Upper lobe of right lung (tissue), 1 donor: ENCODE measurements around the gene MOGAT2. TPM values are rescaled to one million over a fixed set of nuclear protein-coding genes. Genes with fewer than 3 reads are reported as not detected.

Experiments used
- ATAC-seq: fragments of 200-7000 bp; cut with Tn5 transposase; one replicate; pipeline ENCODE4 v1.9.1; 2020; ENCODE audit warnings: mild to moderate bottlenecking, moderate library complexity
- DNase-seq: peaks from one replicate; pipeline ENCODE4 v3.0.0-alpha.2; 2020
- H3K27ac ChIP-seq: fragments of 200-600 bp; one replicate; pipeline ENCODE4 v1.8.0; 2022
- H3K27me3 ChIP-seq: fragments of 200-600 bp; one replicate; pipeline ENCODE4 v1.8.0; 2022; ENCODE audit warnings: mild to moderate bottlenecking
- H3K36me3 ChIP-seq: fragments of 200-600 bp; one replicate; pipeline ENCODE4 v1.8.0; 2022
- H3K4me1 ChIP-seq: fragments of 200-600 bp; one replicate; pipeline ENCODE4 v1.8.0; 2022
- H3K4me3 ChIP-seq: fragments of 200-600 bp; one replicate; pipeline ENCODE4 v1.8.0; 2022; ENCODE audit warnings: mild to moderate bottlenecking
- H3K9me3 ChIP-seq: fragments of 200-600 bp; one replicate; pipeline ENCODE4 v1.8.0; 2022
- CTCF ChIP-seq: fragments of 200-600 bp; IDR thresholded peaks from one replicate; pipeline ENCODE4 v1.8.0; 2022; ENCODE audit warnings: antibody characterized with exemption
- intact Hi-C: fragments of 100-400 bp; cut with DNase I; formaldehyde crosslinking; loops from one replicate; pipeline ENCODE4 v1.11.0; 2022
- total RNA-seq: library from RNA; stranded (reverse); fragmentation: NEBNext Ultra II Directional; extraction: Animal tissue kit (Norgen Biotek cat#: 25700); gene quantifications from one replicate; pipeline ENCODE4 v1.2.1, GENCODE V29; 2021
- donor health status: DM: no; HTN: yes; CAD: no; lungs with severe emphysema.

The MOGAT2 gene
- total RNA-seq, 1 donor from 2014 or later = not detected

GRCh38 chr11:75781831-75782230, 64.2 kb downstream of the MOGAT2 start:
- Histone ChIP-seq H3K27ac (no peak overlapping the region), H3K4me1 (no peaks in the 10 kb centered on the region), H3K27me3 (no peaks in the 10 kb centered on the region), H3K9me3 (no peaks in the 10 kb centered on the region), H3K4me3 (no peak overlapping the region), H3K36me3 (no peaks in the 10 kb centered on the region)
- intact Hi-C loops = no loop called here
- no peak for TF ChIP-seq CTCF
- DNase-seq = no peak
- ATAC-seq = no peak

Other genes with a start within 250 kb of the MOGAT2 start
- 19.3 TPM for gene GDPD5, start 191.9 kb upstream of the MOGAT2 start, total RNA-seq
- 152 TPM for gene SERPINH1, start 155.6 kb upstream of the MOGAT2 start, total RNA-seq
- 5.8 TPM for gene MAP6, start 48.8 kb upstream of the MOGAT2 start, total RNA-seq
- gene DGAT2, start 50.9 kb downstream of the MOGAT2 start, total RNA-seq = 6.2 TPM
- 31.0 TPM for gene UVRAG, start 97.4 kb downstream of the MOGAT2 start, total RNA-seq